CD4-positive, alpha-beta T cell treated with Interleukin-21 for 1 hour (primary cell): Measurements from ENCODE around the gene EFCAB6.
"Not testable (repeated sequence)": the region's sequence is repeated elsewhere in the genome, so short reads cannot be mapped to it uniquely, and the experiment has no call there.

Experiments
- DNase-seq: peaks from one replicate; pipeline ENCODE4 v3.0.0-alpha.2; 2020

Gene EFCAB6

DNA sequence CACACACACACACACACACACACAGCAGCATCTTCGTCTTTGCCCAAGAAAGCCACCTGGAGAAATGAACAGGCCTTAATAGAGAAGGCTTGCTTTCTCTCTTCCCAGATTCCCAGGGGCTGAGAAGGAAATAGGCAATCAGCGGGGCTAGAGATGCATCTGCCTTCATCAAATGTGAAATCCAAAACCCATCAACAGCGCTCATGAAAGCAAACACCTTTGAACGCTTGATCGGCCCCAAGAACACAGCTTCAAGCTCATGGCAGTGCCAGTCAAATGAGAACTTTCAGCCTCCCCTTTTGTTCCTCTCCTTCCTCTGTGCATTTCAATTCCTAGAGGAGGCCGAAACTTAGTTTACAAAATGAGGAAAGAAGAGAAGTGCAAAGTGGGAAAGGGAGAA is 122.7 kb downstream of the EFCAB6 start:
- DNase-seq = no peak

- no peak for DNase-seq
Measured at GRCh38 chr22:43682851-43683250, 129.3 kb downstream of the EFCAB6 start.

GRCh38 chr22:43681731-43682360 is 130.3 kb downstream of the EFCAB6 start:
- no peak for DNase-seq

GRCh38 chr22:43670513-43670912 is 141.6 kb downstream of the EFCAB6 start:
- no peak for DNase-seq

GRCh38 chr22:43669190-43669589 is 142.9 kb downstream of the EFCAB6 start:
- no peak for DNase-seq

DNA sequence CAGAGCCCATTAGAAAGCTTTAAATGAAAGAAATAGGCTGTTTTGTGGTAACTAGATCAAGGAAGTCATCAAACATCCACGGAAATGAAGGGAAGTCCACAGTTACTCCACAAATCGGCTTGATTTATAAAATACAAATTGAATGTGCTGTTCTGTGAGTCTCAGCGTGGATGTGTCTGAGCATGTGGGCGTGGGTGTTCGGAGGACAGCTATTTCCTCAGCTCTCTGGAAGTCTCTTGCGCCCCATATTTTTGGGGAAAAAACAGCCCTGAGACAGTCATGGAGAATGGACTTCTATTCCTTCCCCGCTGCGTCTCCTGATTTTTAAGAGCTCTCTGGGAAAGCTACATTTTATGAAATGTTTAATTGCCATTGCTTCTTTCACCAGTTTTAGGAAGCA is 144.4 kb downstream of the EFCAB6 start:
- DNase-seq = no peak

DNA sequence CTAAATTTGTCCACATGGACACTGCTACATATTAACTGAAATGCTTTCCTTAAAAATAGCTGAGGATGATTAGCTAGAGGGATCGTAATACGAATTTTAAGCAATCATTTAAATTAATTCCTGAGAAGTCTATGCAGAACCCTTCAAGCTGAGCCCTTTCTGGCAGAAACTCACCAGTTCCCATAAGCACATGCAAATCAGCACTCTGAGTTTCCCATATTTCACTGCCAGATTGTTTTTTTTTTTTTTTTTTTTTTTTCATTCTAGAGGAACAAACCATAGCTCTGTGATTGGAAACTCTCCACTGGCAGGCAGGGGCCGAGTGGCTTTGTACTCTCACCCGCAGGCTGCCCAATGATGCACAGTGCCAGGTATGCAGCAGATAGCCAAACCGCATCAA is 145.6 kb downstream of the EFCAB6 start:
- DNase-seq = no peak

GRCh38 chr22:43658823-43659222 is 153.3 kb downstream of the EFCAB6 start:
- DNase-seq = no peak

DNA sequence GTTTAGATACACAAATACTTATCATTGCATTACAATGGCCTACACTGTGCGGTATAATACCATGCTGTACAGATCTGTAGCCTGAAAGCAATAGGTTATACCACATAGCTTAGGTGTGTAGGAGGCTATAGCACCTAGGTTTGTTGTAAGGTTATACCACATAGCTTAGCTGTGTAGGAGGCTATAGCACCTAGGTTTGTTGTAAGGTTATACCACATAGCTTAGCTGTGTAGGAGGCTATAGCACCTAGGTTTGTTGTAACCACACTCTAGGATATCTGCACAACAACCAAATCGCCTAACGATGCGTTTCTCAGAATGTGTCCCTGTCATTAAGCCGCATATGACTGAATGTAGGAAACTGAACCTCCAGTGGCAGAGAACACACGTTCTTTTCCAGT is 155.5 kb downstream of the EFCAB6 start:
- not testable (repeated sequence) for DNase-seq

DNA sequence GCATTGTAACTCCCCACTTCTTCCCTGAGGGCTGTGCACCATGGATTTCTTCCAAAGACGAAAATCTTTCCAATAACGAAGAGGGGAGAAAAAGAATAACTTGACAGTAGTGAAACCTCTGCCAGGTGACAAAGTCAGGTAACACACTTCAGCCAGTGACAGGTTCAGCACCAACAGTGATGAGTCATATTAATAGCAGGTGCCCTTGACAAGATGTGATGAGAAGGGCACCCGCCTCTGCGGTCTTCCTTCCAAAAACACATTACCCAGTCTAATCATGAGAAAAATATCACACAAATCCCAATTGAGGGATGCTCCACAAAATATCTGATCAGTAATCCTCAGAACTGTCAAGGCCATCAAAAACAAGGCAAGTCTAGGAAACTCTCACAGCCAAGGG is 157.8 kb downstream of the EFCAB6 start:
- no peak for DNase-seq

DNA sequence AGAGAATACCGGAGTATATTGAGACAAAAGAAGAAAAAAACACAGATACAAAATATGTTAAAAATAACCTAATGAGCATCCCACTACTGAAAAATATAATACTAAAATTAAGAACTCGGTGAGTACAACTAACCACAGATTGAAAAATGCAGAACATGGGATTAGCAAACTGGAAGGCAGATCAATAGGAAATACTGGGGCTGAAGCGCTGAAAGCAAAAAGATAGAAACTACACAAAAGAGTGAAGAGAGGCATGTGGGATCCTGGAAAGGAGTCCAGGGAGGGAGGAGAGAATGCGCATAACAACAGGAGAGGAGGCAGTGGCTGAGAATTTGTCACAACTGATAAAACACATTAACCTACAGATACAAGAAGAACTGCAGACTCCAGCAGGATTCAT is 159.3 kb downstream of the EFCAB6 start:
- DNase-seq = no peak

GRCh38 chr22:43643387-43643786 is 168.7 kb downstream of the EFCAB6 start:
- no peak for DNase-seq

DNA sequence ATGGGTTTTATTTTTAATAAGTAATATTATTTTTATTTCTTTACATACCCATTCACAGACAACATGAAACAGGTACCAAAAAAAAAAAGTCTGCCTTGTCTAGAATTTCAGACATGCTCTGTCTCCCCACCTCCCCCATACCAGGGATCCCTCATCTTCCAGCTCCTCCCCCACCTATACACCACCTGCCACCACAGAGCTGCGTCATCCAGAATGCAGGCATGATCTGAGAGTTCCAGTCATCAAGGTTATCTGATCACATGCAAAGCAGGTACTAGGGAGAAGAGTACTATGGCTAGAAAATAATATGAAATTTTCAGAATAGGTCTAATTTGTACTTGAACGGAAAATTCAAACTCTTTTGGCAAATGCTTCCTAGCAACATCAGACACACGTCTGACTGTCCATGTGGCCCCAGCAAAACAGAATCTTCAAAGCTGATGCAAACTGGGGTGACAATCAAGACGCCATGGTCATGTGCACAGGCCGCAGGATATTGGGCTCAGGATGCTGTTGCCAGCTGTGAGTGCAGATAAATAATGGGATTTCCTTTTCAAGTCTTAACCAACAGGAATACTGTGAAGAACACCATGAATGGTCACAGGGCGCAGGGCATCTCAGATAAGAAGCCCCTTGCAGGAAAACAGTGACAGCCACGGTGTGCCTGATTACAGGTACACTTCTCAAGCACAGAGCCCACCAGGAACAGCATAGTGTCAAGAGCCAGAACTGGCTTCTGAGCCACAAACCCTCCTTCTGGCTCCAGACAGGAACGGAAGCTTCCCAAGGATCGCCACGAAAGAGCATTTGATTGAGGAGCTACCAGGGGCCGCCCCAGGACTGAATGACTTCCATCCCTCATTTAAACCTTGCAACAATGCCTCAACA is 169.5 kb downstream of the EFCAB6 start:
- DNase-seq = no peak

GRCh38 chr22:43639228-43639948 is 172.7 kb downstream of the EFCAB6 start:
- DNase-seq = no peak

DNA sequence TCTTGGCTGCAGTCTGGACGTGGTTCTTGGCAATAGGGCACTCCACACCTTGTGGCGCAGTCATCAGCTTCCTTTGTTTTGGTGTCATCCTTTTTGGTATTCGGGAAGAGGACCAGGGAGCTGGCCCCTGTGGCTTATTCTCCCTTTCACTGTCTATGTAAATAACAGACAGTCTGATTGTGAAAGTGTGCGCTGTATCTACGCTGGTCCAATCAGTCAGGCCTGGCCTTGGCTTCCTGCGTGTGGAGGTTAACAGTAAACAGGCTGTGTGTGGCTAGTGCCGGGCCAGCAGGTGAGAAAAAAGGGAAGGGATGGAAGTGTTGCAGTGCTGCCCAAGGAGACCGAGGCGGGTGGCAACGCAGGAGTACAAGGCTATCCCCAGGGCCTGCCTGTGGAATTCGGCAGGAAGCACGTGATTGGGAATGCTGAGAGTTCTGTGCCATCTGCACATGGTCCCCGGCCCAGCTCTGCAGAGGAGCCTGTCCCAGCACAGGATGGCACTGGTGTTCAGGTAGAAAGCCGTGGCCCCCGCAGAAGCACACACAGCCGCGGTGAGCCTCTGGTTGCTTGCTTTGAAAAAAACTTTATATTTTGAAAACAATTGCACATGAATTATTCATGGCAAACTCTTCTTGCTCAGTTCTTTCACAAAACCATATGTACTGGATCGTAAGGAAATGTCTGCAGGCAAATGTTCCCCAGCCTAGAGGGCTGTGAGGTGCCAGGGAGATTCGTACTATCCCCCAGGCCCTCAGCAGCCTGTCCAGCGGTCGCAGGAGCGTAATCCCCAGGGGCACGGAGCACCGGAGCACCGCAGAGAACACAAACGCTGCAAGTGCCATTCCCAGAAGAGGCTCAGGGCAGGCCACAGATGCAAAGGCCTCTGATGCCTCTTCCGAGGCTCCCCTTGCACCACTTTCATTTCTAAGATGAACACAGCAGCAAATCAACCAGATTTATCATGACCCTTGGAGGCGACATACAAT is 174.5 kb downstream of the EFCAB6 start:
- DNase-seq = no peak

- no peak for DNase-seq
Measured at GRCh38 chr22:43636086-43636485, 176.0 kb downstream of the EFCAB6 start.

GRCh38 chr22:43635101-43635500 is 177.0 kb downstream of the EFCAB6 start:
- DNase-seq = no peak

GRCh38 chr22:43634316-43634715 is 177.8 kb downstream of the EFCAB6 start:
- DNase-seq = no peak

- no peak for DNase-seq
Measured at GRCh38 chr22:43633631-43634285, 178.3 kb downstream of the EFCAB6 start.

- no peak for DNase-seq
Measured at GRCh38 chr22:43631846-43632245, 180.3 kb downstream of the EFCAB6 start.

GRCh38 chr22:43631201-43631600 is 180.9 kb downstream of the EFCAB6 start:
- DNase-seq = no peak

DNA sequence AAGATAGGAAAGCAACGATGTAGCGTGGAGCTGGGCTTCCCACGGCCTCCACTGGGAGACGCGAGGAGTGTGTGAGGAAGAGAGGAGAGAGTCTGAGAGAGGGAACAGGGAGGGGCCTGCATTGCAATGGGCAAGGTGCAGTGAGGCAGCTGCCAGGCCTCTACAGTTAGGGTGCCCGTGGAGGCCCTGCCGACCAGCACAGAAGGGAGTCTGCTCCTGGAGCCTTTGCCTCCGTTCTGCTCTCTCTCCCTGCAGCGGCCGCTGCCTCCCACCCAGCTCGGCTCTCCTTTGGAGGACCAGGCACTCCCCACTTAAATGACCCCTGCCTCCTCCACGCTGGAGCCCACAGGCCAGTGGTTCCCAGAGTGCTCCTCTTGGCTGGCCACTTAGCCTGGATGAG is 181.7 kb downstream of the EFCAB6 start:
- no peak for DNase-seq
